DLD1 (cell line): ENCODE results near the gene MAFF.
"Not testable (repeated sequence)": the region's sequence is repeated elsewhere in the genome, so short reads cannot be mapped to it uniquely, and the experiment has no call there.

Experiments used
- in situ Hi-C: cut with HindIII; loops from 2 replicates; pipeline ENCODE4 v1.10.0; 2017; ENCODE audit warnings: low sequenced_read_pairs

MAFF gene

DNA sequence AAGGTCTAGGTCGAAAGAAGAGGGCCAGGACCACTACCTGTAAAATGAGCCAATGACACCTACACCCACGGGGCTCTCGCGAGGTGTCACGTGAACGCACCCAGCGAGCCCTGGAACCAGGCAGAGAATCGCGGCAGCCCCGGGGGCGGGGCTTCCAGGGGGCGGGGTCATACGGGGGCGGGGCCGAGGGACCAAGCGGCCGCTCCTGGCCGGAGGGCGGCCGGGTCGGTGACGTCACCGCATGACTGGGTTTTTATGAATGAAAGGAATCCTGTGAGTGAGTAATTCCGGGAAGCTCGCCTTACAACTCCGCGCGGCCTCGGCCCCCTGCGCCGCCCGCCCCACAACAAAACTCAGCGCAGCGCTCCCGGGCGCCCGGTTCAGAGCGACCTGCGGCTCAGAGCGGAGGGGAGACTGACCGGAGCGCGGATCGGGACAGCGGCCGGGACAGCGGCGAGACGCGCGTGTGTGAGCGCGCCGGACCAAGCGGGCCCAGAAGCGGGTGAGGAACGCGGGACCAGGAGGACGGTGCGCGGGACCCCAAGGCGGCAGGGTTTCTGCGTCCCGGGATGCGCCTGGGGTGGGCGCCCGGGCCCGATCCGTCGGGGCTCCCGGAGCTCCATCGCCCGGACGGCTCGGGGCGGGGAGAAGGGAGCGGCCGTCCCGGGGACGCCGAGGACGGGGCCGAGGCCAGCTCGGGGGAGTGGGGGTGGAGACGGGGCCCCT, at the start of gene MAFF:
Gene MAFF, plus strand, starts transcription at position 284 of the 726 bp plus-strand sequence. CDS start 11,860 bp downstream, outside the sequence.
- in situ Hi-C loops: no loop called here

DNA sequence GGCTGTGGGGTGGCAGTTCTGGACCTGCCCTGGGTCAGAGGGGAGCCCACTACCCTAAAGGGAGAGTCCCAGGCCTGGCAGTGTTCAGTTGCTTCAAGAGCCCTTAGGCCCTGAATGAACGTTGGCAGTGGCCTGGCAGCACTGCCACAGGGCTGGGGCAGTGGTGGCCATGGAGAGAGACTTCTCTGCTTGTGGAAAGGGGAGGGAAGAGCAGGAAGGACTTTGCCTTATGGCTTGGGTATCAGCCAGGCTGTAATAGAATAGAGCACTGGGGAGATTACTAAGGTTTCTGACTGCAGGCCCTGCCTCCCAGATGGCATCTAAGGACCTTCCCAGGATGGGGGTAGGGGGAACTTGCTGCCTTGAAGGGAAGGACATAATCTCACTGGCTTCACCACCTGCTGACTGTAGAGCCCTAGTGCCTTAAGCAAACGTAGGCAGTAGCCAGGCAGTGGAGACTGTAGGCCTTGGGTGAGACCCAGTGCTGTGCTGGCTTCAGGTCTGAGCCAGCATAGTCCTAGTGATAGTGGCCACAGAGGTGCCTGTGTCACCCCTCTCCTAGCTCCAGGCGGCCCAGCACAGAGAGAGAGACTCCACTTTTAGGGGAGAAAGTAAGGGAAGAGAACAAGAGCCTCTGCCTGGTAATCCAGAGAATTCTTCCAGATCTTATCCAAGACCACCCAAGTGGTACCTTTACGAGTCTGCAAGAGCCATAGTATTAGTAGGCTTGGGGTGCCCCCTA, 47.8 kb upstream of the MAFF start:
- in situ Hi-C loops: no loop called here

DNA sequence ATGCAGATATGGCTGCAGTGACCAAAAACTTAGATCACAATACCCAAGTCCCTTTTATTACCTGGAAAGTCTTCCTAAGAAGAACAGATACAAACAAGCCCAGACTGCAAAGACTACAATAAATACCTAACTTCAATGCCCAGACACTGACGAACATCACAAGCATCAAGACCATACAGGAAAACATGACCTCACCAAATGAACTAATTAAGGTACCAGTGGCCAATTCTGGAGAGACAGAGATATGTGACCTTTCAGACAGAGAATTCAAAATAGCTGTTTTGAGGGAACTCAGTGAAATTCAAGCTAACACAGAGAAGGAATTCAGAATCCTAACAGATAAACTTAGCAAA, 47.3 kb upstream of the MAFF start:
- in situ Hi-C loops: not testable (repeated sequence)

DNA sequence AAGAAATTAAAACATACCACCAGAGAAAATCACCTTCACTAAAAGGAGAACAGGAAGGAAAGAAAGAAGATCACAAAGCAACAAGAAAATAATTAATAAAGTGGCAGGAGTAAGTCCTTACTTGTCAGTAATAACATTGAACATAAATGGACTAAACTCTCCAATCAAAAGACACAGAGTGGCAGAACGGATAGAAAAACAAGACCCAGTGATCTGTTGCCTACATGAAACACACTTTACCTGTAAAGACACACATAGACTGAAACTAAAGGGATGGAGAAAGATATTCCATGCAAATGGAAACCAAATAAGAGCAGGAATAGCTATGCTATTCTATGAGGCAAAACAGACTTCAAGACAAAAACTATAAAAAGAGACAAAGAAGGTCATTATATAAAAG, 46.1 kb upstream of the MAFF start:
- in situ Hi-C loops: no loop called here

DNA sequence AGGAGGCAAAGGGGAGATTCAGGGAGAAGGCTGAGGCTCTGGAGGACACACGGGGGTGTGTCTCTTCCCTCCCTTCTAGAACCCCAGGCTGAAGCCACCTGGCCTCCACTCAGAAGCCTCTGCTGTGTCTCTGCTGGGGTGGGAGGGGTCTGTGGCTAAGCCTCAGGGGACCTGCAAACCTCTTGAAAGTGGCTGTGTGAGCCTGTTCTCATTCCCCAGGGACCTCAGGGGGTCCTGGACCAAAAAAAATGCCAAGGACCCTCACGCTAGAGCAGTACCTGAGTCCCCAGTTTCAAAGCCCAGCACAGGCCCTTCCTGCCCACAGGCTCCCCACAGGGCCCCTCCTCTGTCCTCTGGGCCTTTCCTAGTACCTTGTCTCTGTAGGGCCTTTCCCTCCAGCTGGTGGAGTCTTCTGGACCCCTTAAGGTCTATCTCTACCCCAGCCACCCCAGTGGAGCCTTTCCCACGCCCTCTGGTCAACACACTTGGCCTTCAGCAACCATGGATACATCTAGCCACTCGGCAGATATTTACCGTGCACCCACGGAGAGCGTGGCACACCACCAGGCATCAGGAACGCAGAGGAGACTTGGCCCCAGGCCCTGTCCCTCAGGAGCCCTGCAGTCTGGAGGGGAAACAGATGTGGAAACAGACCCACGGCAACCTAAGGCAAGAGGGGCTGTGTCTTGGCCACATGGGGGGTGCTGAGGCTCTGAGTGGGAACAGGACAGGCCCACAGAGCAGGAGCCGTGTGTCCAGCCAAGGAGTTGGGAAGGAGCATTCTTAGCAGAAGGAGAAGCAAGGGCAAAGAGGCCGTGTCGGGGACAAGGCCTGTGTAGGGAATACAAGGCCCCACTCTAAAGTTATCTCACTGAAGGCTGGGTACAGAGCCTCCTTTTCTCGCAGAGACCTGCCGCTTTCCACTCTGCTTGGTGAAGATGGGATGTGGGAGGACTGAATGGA, 38.6 kb upstream of the MAFF start:
- in situ Hi-C loops: no loop called here

DNA sequence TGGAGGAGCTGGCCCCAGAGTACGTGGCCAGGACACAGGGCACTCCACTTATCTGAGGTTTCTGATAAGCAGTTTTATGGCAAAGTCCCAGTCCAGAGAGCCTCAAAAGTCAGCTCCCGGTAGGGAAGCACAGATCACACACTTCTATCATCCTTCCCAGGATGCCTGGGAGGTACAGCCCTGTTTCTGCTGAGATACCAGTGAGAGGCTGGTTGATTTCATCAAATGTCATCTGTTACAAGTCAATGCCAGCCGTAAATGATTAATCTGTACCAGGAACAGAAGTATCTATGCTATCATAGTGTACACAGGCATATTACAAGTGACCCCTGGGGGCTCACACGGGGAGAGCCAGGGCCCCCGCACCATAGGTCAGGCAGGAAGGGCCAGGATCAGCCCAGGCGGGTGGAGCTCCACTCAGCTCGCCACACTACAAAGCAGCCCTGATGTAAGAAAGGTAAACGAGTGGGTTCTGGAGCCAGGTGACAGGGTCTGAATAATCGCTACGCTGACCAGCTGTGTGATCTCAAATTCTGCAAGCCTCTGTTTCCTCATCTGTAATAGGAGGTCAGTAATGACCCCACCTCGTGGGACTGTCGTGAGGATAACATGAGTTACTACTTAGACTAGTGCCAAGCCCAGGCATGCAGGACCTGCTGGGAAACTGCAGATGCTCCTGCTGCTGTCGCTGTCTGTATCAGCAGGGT, 37.8 kb upstream of the MAFF start:
- in situ Hi-C loops: no loop called here

DNA sequence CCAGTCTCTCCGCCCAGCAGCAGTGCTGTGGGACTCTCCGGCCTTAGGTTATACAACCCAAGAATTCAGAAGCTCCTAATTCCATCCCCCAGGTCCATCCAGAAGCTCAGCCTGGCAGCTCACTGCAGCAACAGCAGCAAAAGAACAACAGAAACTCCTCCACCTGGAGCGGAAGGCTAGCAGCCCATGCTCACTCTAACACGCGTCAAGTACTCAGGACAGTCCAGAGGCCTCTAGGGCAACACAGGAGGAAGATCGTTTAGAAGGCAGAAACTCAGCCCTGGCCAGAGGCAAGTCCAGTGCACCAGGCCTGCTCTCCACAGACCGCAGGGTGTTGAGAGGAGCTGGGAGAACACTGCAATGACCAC, 37.3 kb upstream of the MAFF start:
- in situ Hi-C loops: no loop called here

DNA sequence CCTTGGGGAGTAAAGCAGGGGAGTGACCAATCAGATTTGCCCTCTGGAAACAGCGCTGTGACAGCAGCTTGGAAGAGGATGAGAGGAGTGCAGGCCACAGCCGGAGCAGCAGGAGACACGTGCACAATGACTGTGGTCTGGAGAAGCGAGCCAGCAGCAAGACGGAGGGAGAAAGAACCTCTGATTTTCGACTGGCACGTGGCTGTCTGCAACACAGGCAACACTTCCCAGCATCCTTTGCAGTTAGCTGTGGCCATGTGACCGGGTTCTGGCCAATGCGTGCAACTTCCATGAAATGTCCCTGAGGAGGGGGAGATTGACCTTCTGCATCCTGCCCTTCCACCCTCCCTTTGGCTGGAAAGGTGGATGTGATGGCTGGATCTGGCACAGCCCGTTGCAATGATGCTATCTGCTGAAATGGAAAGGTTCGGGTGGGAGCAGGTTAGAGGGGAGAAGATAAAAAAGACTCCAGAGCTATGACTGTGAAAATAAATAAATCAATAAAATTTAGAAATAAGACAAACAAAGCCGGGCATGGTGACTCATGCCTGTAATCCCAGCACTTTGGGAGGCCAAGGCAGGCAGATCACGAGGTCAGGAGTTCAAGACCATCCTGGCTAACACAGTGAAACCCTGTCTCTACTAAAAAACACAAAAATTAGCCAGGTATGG, 35.7 kb upstream of the MAFF start:
- in situ Hi-C loops: no loop called here

DNA sequence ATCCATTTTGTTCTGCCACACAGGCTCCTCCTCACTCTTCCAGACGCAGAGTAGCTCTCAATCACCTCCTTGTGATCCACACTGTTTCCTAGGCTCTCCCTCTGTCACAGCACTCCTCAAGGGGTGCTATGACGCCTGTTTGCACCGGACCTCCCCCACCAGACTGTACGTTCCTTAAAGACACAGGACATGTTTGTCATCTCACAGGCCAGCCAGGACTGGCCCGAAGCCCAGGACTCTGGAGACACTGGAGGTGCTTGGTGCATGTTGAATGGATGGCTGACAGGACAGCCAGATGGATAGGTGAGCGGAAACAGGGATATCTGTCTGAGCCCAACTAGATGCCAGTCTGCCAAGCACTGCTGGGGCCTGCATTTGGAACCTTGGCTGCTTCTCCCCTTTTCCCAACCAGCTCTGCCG, 33.8 kb upstream of the MAFF start:
- in situ Hi-C loops: no loop called here

DNA sequence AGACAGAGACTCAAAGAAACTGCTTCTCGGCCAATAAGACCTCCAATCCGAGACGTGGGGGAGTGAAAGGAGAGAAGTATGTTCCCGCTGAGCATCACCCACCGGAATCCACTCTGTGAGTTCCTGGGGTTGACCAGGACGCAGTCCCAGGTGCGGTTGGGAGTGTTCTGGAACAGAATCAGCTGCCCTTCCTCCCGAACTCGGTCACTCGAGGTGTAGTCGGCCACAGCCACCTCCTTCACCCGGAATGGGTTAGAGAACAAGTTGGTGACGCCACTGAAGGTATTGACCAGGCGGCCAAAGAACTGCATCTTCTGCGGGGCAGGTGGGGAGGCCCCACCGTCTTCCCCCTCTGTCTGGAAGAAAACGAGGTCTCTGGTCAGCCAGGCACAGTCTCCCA, 32.7 kb upstream of the MAFF start:
- in situ Hi-C loops: no loop called here

DNA sequence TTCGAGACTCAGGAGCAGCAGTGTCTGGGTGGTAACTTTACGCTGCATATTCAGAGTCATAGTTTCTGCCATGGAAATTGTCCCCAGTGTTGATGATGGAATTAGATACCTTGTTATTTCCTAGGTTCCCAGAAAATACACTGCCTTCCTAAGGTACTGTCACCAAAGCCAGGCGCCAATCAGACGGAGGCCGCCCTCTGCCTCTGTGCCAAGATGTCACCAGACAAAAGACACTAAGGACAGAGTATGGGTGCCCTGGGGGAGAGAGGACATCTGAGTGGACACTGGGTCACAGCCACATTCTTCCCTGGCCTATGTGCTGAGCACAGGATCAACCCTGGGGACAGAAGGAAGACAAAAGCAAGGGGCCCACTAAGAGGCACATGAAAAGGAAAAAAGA, 31.3 kb upstream of the MAFF start:
- in situ Hi-C loops: no loop called here

DNA sequence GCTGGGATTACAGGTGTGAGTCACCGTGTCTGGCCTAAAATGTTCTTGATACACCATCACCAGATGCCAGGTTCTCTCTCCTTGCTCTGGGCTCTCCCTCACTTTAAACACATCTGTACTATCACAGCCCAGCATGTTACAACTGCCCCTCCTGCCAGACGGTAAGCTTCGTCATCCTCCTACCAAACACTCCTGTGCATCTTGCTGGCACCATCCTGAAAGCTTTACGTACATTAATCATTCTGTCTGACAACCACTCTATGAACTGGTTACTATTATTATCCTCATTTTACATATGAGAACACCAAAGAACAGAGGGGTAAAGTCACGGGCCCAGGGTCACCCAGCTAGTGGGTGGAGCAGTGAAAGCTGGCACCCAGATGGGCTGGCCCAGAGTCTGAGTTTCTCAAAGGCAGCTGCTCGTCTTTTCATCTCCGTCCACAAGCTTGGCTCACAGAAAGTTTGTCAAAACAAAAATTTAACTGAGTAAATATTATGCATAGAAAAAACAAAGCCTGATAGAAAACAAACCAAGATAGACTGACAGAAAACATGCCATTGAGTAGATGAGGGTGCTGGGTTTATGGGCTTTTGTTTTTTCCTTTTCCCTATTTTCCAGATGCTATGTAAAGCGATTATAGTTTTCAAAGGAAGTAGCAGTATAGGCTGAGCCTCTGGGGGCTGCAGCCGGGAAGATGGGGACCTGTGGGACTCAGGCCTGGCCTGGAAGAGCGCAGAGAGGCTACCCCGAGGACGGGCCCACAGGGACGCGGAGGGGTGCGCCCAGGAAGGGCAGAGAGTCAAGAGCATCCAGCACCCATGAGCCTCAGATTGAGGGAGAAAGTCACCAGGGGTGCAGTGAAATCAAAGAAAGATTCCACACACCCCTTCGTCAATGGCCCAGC, 29.6 kb upstream of the MAFF start:
- in situ Hi-C loops: no loop called here

DNA sequence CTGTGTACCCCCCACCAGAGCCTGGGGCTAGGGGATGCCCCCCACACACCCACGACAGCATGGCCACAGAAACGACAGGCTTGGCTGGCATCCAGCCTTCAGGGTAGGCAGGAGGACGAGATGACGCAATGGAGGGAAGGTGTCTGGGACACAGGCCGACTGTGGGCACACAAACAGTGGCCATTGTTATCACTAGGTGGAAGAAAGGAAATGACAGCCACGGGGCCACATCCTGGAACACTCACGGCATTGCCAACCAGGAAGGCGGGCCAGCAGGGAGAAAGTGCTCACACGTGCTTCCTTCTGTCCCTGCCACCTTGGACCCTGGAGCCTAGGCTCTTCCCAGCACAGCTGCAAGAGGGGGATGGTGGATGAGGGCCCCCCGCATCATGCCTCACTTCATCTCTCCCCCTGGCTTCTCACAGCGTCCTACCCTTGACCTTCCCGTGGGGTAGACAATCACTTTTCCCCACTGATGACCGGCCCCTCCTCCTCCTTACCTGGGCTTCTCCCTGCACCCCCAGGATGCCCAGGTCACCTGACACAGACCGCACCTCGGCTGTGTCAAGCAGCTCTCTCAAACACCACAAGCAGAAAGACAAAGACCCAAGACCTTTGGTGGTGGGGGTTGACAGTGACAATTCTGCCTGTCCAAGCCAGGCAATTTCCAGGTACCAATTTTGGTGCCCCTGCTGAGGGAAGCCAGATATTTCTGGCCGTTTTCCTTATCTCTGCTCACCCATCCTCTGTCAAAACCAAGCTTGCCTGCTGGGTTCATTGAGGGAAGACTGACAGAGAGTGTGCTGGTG, 28.8 kb upstream of the MAFF start:
- in situ Hi-C loops: no loop called here

DNA sequence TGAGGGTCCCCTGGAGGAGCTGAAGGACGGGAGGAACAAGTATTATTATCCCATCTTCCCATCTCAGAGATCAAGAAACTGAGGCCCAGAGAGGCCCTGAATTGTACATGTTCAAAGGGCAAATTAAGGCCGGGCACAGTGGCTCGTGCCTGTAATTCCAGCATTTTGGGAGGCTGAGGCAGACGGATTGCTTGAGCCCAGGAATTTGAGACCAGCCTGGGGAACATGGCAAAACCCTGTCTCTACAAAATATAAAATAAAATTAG, 28.2 kb upstream of the MAFF start:
- in situ Hi-C loops: no loop called here

DNA sequence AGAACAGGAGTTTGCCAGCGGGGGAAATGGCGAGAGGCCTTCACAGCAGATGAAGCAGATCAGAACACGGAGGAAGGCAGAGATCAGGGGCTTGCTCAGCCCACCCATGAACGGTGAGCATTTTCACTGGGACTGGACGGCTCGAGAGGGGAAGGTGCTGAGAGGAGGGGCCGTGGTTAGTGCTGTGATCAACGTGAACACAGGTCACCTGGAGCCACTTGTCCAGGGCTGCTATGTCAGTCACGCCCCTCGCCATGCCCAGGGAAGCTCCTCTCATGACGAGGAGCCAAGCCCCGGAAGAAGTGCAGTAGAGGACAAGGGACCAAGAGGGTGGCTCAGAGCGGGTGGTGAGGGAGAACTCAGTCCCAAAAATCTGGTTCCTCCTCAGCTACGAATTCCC, 27.2 kb upstream of the MAFF start:
- in situ Hi-C loops: no loop called here

DNA sequence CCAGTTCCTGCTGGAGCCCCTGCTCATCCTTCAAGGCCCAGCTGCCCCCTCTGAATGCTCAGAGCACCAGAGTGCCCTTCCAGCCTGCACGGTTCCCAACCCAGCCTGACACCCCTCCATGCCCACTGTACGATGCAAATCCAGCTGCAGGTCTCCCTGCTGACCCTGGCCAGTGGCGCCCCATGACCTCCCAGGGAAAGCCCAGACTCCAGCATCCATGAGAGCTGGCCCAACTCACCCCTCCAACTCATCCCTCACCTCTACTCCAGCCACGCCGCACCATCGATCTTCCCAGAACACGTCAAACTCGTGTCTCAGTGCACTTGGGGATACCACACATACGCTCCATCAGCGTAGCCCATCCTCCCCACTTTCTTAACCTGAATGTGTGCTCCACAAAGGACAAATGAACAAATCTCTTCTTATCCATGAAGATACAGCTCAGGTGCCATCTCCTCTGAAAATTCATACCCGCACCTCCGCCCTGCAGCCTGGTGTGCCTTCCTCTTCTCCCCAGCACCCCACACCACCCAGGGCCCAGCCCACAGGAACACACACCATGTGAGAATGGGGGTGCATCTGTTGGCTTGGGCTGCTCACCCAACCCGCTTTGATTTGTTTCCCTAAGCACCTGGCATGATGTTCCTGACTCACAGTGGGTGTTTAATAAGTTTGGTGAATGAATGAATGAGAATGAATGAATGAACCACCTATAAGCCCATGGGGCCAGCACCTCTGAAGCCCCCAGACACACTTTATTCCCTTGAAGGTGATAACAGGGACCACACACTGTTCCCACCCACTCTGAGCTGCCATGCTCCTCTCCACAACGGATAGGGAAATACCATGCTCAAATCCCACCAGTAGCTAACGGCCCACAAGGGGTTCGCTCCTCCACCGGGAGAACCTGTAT, 26.3 kb upstream of the MAFF start:
- in situ Hi-C loops: no loop called here

DNA sequence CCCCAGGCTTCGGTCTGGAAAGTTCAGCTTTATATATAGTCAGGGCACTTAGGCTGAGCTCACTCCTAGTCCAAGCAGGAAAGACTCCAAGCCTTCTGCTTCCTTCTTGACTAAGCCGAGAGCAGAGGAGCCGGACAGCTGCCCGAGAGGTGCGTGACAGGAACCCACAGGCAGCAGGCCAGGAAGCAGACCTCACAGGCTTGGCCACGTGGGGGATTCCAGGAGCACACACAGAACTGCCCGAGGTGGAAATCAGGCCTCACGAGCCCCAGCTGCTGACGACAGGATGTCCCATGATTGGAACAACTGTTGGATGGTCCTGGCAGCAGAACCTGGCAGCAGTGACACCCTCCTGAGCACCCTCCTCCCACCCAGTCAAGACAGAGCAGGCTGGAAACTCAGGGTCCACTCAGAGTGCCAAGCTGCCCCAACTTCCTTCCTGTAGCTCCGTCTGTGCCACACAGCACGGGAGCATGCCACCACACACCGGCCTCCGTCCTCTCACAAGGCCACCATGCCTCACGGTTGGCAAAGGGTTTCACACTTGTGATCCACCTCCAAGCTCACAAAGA, 25.5 kb upstream of the MAFF start:
- in situ Hi-C loops: no loop called here
